ENCODE data around the gene ZNF780B. TPM values are rescaled to one million over a fixed set of nuclear protein-coding genes. Genes with fewer than 3 reads are reported as not detected.

The ZNF780B gene
- total RNA-seq, 5 donors from 2014 or later (not counting 1 experiment from before 2014, with no cell fraction given), result 18.0 to 55.2 (median 49.0) TPM

DNA sequence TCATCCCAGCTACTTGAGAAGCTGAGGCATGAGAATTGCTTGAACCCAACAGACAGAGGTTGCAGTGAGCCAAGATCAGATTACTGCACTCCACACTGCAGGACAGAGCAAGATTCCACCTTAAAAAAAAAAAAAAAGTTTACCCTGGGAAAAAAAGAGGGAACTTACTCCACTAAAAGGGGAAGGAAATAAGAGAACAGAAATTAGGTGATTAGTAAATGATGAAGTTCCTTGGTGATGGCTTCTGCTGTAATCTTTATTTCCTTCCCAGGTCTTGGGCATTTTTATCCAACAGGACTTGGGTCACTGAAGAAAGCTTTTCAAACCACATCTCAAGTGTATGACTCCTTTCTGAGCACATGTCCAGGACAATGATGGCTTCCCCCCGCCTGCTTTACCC is 25.4 kb upstream of the ZNF780B start:
- Histone ChIP-seq H3K27ac (ENCODE audit: low read length) (no peak overlapping the region), H3K27me3 (replicated peaks in 1 of 2; ENCODE audit: control insufficient read depth in 2 of 2, extremely low read depth in 1 of 2, insufficient read depth in 2 of 2, low read length in 1 of 2) (no peaks in the 10 kb centered on the region), H3K4me3 (ENCODE audit: control insufficient read depth in 1 of 2, extremely low read depth in 1 of 2, low read length in 1 of 2) (no peak overlapping the region), H3K4me1 (ENCODE audit: control insufficient read depth in 1 of 2, extremely low read depth in 1 of 2, insufficient read depth in 2 of 2, low read length in 2 of 2) (no peaks in the 10 kb centered on the region), H3K9me3 (peaks cover 8% of the 10 kb centered on the region), H3K36me3 (ENCODE audit: control insufficient read depth in 2 of 2, extremely low read depth in 1 of 2, insufficient read depth in 1 of 2, low read length in 1 of 2) (peaks cover 21 to 69% of the 10 kb centered on the region in 2 donors)
- Mint-ChIP-seq H3K27me3 (no peaks in the 10 kb centered on the region), H3K4me1 (no peaks in the 10 kb centered on the region), H3K4me3 (no peak overlapping the region), H3K9me3 (peaks cover 31 to 32% (median 31%) of the 10 kb centered on the region in 3 donors), H3K27ac (peak overlapping the region in 1 of 2 donors; percentile 66), H3K36me3 (peaks cover 79% of the 10 kb centered on the region)
- CTCF ChIA-PET, result no interaction called here
- no CpG with 5 or more reads among the region's 1 CpG for WGBS (ENCODE audit: insufficient coverage)
- ATAC-seq (replicated peaks in 1 of 4) (no peak), DNase-seq (no peak)
- POLR2A ChIA-PET, result no interaction called here

DNA sequence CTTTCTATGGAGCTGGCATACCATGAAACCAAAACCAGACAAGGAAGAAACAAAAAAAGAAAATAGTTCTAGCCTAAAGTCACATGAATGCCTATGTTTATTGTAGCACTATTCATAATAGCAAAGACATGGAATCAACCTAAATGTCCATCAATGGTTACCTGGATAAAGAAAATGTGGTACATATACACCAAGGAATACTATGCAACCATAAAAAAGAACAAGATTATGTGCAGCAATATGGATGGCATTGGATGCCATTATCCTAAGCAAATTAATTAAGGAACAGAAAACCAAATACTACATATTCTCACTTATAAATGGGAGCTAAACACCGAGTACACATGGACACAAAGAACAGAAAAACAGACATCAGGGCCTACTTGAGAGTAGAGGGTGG is 24.3 kb upstream of the ZNF780B start:
- H3K27ac Mint-ChIP-seq, result no peak overlapping the region
- no CpG with 5 or more reads among the region's 1 CpG for WGBS (ENCODE audit: insufficient coverage)

DNA sequence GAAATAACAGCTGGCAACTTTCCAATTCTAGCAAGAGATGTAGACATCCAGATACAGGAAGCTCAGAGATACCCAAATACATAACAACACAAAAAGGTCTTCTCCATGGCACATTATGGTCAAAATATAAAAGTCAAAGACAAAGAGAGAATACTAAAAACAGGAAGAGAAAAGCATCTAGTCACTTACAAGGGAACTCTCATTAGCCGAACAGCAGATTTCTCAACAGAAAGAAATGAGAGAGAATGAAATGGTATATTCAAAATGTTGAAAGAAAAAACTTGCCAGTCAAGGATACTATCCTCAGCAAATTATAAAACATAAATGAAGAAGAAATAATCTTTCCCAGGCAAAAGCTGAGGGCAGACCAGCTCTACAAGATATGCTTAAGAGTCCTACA is 22.3 kb upstream of the ZNF780B start:
- Histone ChIP-seq H3K36me3 (ENCODE audit: control insufficient read depth in 2 of 2, extremely low read depth in 1 of 2, insufficient read depth in 1 of 2, low read length in 1 of 2) (peaks cover 20 to 84% of the 10 kb centered on the region in 2 donors), H3K27me3 (replicated peaks in 1 of 2; ENCODE audit: control insufficient read depth in 2 of 2, extremely low read depth in 1 of 2, insufficient read depth in 2 of 2, low read length in 1 of 2) (no peaks in the 10 kb centered on the region), H3K9me3 (peaks cover 21% of the 10 kb centered on the region), H3K4me1 (ENCODE audit: control insufficient read depth in 1 of 2, extremely low read depth in 1 of 2, insufficient read depth in 2 of 2, low read length in 2 of 2) (no peaks in the 10 kb centered on the region), H3K4me3 (ENCODE audit: control insufficient read depth in 1 of 2, extremely low read depth in 1 of 2, low read length in 1 of 2) (no peak overlapping the region), H3K27ac (ENCODE audit: low read length) (no peak overlapping the region)
- CTCF ChIA-PET, result no interaction called here
- H3K4me1 Mint-ChIP-seq, result no peaks in the 10 kb centered on the region
- POLR2A ChIA-PET, result no interaction called here
- DNase-seq, result no peak
- no peaks in the 10 kb centered on the region for H3K27me3 Mint-ChIP-seq
- H3K9me3 Mint-ChIP-seq, result peaks cover 32 to 53% (median 52%) of the 10 kb centered on the region in 3 donors
- no CpG with 5 or more reads among the region's 1 CpG for whole genome bisulfite sequencing (ENCODE audit: insufficient coverage)
- peaks cover 98% of the 10 kb centered on the region for H3K36me3 Mint-ChIP-seq
- ATAC-seq (replicated peaks in 1 of 4), result no peak
- no peak overlapping the region for H3K27ac Mint-ChIP-seq
- no peak overlapping the region for H3K4me3 Mint-ChIP-seq

More for the DNA sequence above, 24.3 kb upstream of the ZNF780B start:
- Histone ChIP-seq H3K4me1 (ENCODE audit: control insufficient read depth in 1 of 2, extremely low read depth in 1 of 2, insufficient read depth in 2 of 2, low read length in 2 of 2) (no peaks in the 10 kb centered on the region), H3K27ac (ENCODE audit: low read length) (no peak overlapping the region), H3K4me3 (ENCODE audit: control insufficient read depth in 1 of 2, extremely low read depth in 1 of 2, low read length in 1 of 2) (no peak overlapping the region), H3K9me3 (peaks cover 8% of the 10 kb centered on the region), H3K27me3 (replicated peaks in 1 of 2; ENCODE audit: control insufficient read depth in 2 of 2, extremely low read depth in 1 of 2, insufficient read depth in 2 of 2, low read length in 1 of 2) (no peaks in the 10 kb centered on the region), H3K36me3 (ENCODE audit: control insufficient read depth in 2 of 2, extremely low read depth in 1 of 2, insufficient read depth in 1 of 2, low read length in 1 of 2) (peaks cover 23 to 80% of the 10 kb centered on the region in 2 donors)
- Mint-ChIP-seq H3K36me3 (peaks cover 91% of the 10 kb centered on the region), H3K27me3 (no peaks in the 10 kb centered on the region), H3K4me3 (no peak overlapping the region), H3K4me1 (no peaks in the 10 kb centered on the region), H3K9me3 (peaks cover 32 to 39% (median 37%) of the 10 kb centered on the region in 3 donors)
- DNase-seq (no peak), ATAC-seq (replicated peaks in 1 of 4) (no peak)
- CTCF ChIA-PET, result no interaction called here
- POLR2A ChIA-PET, result no interaction called here

DNA sequence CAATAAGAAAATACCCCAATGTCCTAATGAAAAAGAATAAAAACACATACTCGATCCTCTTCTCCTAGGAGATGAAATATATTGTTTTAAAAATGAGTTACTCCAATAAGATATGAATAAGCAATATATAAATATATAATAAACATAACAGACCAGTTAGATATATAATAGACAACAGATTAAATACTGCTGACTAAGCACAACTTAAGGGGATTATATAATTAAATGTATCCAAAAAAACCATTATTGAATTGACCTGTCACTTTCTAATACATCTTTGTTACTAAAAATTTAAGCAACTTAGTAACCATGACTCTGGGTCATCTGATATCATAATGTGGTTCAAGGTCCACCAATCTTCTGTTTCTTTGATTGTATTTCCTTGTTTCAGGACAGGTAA is 14.0 kb upstream of the ZNF780B start:
- H3K36me3 ChIP-seq (ENCODE audit: control insufficient read depth in 2 of 2, extremely low read depth in 1 of 2, insufficient read depth in 1 of 2, low read length in 1 of 2), result peaks cover 2 to 12% of the 10 kb centered on the region in 2 donors
- no peaks in the 10 kb centered on the region for H3K27me3 ChIP-seq (replicated peaks in 1 of 2; ENCODE audit: control insufficient read depth in 2 of 2, extremely low read depth in 1 of 2, insufficient read depth in 2 of 2, low read length in 1 of 2)
- Mint-ChIP-seq H3K27ac (no peak overlapping the region), H3K4me1 (no peaks in the 10 kb centered on the region), H3K4me3 (no peak overlapping the region), H3K36me3 (peaks cover 50% of the 10 kb centered on the region), H3K27me3 (no peaks in the 10 kb centered on the region), H3K9me3 (peaks cover 12 to 42% (median 26%) of the 10 kb centered on the region in 3 donors)
- H3K4me1 ChIP-seq (ENCODE audit: control insufficient read depth in 1 of 2, extremely low read depth in 1 of 2, insufficient read depth in 2 of 2, low read length in 2 of 2), result no peaks in the 10 kb centered on the region
- peaks cover 11% of the 10 kb centered on the region for H3K9me3 ChIP-seq
- H3K27ac ChIP-seq (ENCODE audit: low read length), result no peak overlapping the region
- POLR2A ChIA-PET, result no interaction called here
- DNase-seq (no peak), ATAC-seq (replicated peaks in 1 of 4) (no peak)
- WGBS (ENCODE audit: insufficient coverage), result no CpG with 5 or more reads among the region's 1 CpG
- no peak overlapping the region for H3K4me3 ChIP-seq (ENCODE audit: control insufficient read depth in 1 of 2, extremely low read depth in 1 of 2, low read length in 1 of 2)
- CTCF ChIA-PET, result no interaction called here

DNA sequence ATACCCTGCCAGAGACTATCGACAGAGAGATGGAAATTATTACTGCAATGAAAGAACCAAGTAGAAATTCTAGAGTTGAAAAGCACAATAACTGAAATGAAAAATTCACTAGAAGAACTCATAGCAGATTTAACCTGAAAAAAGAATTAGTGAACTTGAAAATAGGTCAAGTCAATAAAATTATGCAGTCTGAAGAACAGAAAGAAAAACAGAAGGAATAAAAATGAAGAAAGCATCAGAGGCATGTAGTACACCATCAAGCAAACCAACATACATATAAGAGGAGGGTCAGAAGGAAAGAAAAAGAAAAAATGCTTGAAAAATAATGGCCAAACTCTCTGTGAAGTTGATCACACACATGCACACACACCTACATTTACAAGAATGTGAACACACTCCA is 3.6 kb upstream of the ZNF780B start:
- POLR2A ChIA-PET, result interaction anchor here in 1 of 2 donors (0.8 kb wide), 1 partner anchor 10 kb away, joined by 3 read pairs; no protein-coding TSS in a partner anchor
- no CpG with 5 or more reads among the region's 1 CpG for WGBS (ENCODE audit: insufficient coverage)

DNA sequence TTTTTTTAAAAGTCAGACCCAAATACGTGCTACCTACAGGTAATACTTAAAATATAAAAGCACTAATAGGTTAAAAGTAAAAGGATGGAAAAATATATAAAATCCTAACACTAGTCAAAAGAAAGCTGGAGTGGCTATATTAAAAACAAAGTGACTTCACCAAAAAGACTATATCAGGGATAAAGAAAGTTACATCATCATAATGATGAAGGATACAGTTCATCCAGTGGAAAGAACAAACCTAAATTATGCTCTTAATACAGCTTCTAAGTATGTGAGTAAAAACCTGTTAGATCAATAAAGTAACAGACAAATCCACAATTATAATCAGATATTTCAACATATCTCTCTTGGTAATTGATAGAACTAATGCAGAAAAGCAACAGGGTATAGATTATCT is 1.1 kb upstream of the ZNF780B start:
- Histone ChIP-seq H3K4me1 (ENCODE audit: control insufficient read depth in 1 of 2, extremely low read depth in 1 of 2, insufficient read depth in 2 of 2, low read length in 2 of 2) (peaks cover 14 to 16% of the 10 kb centered on the region in 2 experiments), H3K27ac (ENCODE audit: low read length) (no peak overlapping the region), H3K9me3 (peaks cover 4% of the 10 kb centered on the region), H3K27me3 (replicated peaks in 1 of 2; ENCODE audit: control insufficient read depth in 2 of 2, extremely low read depth in 1 of 2, insufficient read depth in 2 of 2, low read length in 1 of 2) (no peaks in the 10 kb centered on the region), H3K4me3 (ENCODE audit: control insufficient read depth in 1 of 2, extremely low read depth in 1 of 2, low read length in 1 of 2) (no peak overlapping the region), H3K36me3 (ENCODE audit: control insufficient read depth in 2 of 2, extremely low read depth in 1 of 2, insufficient read depth in 1 of 2, low read length in 1 of 2) (no peaks in the 10 kb centered on the region)
- Mint-ChIP-seq H3K4me3 (peak overlapping the region; percentile 97 to 100 (median 100)), H3K27me3 (peaks cover 2 to 6% of the 10 kb centered on the region in 2 donors), H3K9me3 (peaks cover 13 to 34% (median 17%) of the 10 kb centered on the region in 3 donors), H3K4me1 (peaks cover 45 to 51% (median 46%) of the 10 kb centered on the region in 3 donors), H3K27ac (no peak overlapping the region), H3K36me3 (peaks cover 25% of the 10 kb centered on the region)
- POLR2A ChIA-PET, result no interaction called here
- no CpG with 5 or more reads among the region's 1 CpG for WGBS (ENCODE audit: insufficient coverage)
- no peak for ATAC-seq (replicated peaks in 1 of 4)
- CTCF ChIA-PET, result interaction anchor here in 1 of 2 donors (1.1 kb wide), 1 partner anchor 86 kb away, joined by 3 read pairs; the partner anchor contains the start of gene PSMC4
- no peak for DNase-seq

More for the DNA sequence above, 3.6 kb upstream of the ZNF780B start:
- H3K9me3 ChIP-seq, result peaks cover 4% of the 10 kb centered on the region
- H3K36me3 ChIP-seq (ENCODE audit: control insufficient read depth in 2 of 2, extremely low read depth in 1 of 2, insufficient read depth in 1 of 2, low read length in 1 of 2), result no peaks in the 10 kb centered on the region
- H3K4me1 ChIP-seq (ENCODE audit: control insufficient read depth in 1 of 2, extremely low read depth in 1 of 2, insufficient read depth in 2 of 2, low read length in 2 of 2), result peaks cover 11 to 12% of the 10 kb centered on the region in 2 experiments
- peaks cover 2 to 6% of the 10 kb centered on the region in 2 donors for H3K27me3 Mint-ChIP-seq
- H3K27me3 ChIP-seq (replicated peaks in 1 of 2; ENCODE audit: control insufficient read depth in 2 of 2, extremely low read depth in 1 of 2, insufficient read depth in 2 of 2, low read length in 1 of 2), result no peaks in the 10 kb centered on the region
- CTCF ChIA-PET, result interaction anchor here in 1 of 2 donors (1.1 kb wide), 1 partner anchor 695 kb away, joined by 7 read pairs; no protein-coding TSS in a partner anchor
- DNase-seq (no peak), ATAC-seq (replicated peaks in 1 of 4) (no peak)
- peaks cover 10% of the 10 kb centered on the region for H3K36me3 Mint-ChIP-seq
- H3K4me1 Mint-ChIP-seq, result peaks cover 21 to 26% (median 22%) of the 10 kb centered on the region in 3 donors
- no peak overlapping the region for H3K27ac Mint-ChIP-seq
- H3K9me3 Mint-ChIP-seq, result peaks cover 23 to 46% (median 29%) of the 10 kb centered on the region in 3 donors
- H3K27ac ChIP-seq (ENCODE audit: low read length), result no peak overlapping the region
- no peak overlapping the region for H3K4me3 Mint-ChIP-seq
- H3K4me3 ChIP-seq (ENCODE audit: control insufficient read depth in 1 of 2, extremely low read depth in 1 of 2, low read length in 1 of 2), result no peak overlapping the region
